K562 (cell line): ENCODE measurements around the gene PRPF8. TPM values are rescaled to one million over a fixed set of nuclear protein-coding genes. Genes with fewer than 3 reads are reported as not detected.

ENCODE experiments used
- MAFG ChIP-seq: fragments of 450-650 bp; conservative IDR thresholded peaks from 2 replicates; pipeline ENCODE4 v1.6.1; 2016; ENCODE audit warnings: missing genetic modification characterization, missing compliant biosample characterization
- NFE2 ChIP-seq: IDR thresholded peaks from 2 replicates; pipeline ENCODE4 v1.6.1; 2014; ENCODE audit warnings: antibody characterized with exemption, low read depth
- PML ChIP-seq: IDR thresholded peaks from 2 replicates; pipeline ENCODE4 v1.6.1; 2012; ENCODE audit warnings: low read length, inconsistent platforms
- polyA plus RNA-seq, 8 experiments: library from polyadenylated mRNA; depleted of rRNA in 4 of 8; stranded (reverse) in 5 of 8; unstranded in 3 of 8; fragments of >200 nt; fragmentation: Nextera tagmentation in 2 of 8; fragmentation: Illumina TruSeq in 1 of 8; extraction: Ambion mirVana in 2 of 8; extraction: Trizol in 1 of 8; gene quantifications; 2 replicates each; pipeline versions ENCODE4 v1.2.1 to v1.2.3, GENCODE V29; 2011 to 2014; ENCODE audit warnings: inconsistent platforms in 1 of 8, missing spikeins in 1 of 8
- total RNA-seq, 7 experiments: library from RNA; depleted of rRNA in 6 of 7; stranded (reverse); fragments of >200 nt in 6 of 7; fragmentation: Illumina TruSeq in 2 of 7; extraction: Trizol in 2 of 7; gene quantifications; 2 replicates each; pipeline versions ENCODE4 v1.2.1 to v1.2.3, GENCODE V29; 2011 to 2021; ENCODE audit warnings: low replicate concordance in 1 of 7
- TF ChIP-seq, protein P1 (sequence below), 2 experiments: fragments of 450-650 bp; conservative IDR thresholded peaks; 2 replicates each; pipeline ENCODE4 v1.6.1; 2017; ENCODE audit warnings: mild to moderate bottlenecking in 2 of 2, moderate library complexity in 2 of 2
- TF ChIP-seq, protein P2 (sequence below), 2 experiments: fragments of 450-650 bp; IDR thresholded peaks; 2 replicates each; pipeline ENCODE4 v1.6.1; 2016
- TF ChIP-seq, protein P3 (sequence below): fragments of 450-650 bp; IDR thresholded peaks from 2 replicates; pipeline ENCODE4 v1.6.1; 2018; ENCODE audit not compliant: partially characterized antibody

The PRPF8 gene
- total and polyA plus RNA-seq, 9 of the 15 experiments (the other 6 are each of a cell fraction or from before 2014, with no cell fraction given) = 64.3 to 294 (median 85.9) TPM

DNA sequence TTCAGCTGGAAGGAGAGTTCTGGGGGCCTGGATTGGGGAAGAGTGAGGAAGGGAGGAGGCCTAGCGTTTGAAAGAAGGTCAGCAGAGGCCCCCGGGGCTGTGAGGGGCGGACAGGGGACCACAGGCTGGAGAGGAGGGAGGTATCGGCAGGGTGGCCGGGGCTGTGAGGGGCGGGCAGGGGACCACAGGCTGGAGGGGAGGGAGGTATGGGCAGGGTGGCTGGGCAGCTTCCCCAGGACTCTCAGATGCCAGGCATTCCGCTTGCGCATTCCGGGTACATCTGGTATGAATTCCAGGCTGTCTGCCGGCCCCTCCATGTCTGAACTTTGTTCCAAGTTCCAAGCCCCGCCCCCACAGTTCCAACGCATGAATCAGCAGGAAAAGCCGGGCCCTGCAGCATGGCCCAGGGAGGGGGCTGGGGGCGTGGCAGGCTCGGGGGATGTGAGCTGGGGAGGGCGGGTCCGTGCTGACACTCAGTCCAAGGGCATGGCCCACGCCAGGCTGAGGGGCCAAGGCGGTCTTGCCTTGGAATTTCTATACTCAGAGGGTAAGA is 29.8 kb upstream of the PRPF8 start (continued):
- TF ChIP-seq, protein P1, sequence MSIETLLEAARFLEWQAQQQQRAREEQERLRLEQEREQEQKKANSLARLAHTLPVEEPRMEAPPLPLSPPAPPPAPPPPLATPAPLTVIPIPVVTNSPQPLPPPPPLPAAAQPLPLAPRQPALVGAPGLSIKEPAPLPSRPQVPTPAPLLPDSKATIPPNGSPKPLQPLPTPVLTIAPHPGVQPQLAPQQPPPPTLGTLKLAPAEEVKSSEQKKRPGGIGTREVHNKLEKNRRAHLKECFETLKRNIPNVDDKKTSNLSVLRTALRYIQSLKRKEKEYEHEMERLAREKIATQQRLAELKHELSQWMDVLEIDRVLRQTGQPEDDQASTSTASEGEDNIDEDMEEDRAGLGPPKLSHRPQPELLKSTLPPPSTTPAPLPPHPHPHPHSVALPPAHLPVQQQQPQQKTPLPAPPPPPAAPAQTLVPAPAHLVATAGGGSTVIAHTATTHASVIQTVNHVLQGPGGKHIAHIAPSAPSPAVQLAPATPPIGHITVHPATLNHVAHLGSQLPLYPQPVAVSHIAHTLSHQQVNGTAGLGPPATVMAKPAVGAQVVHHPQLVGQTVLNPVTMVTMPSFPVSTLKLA (conservative IDR thresholded peaks at IDR 0.05) = peak; percentile 80 to 91
- TF ChIP-seq, protein P2, sequence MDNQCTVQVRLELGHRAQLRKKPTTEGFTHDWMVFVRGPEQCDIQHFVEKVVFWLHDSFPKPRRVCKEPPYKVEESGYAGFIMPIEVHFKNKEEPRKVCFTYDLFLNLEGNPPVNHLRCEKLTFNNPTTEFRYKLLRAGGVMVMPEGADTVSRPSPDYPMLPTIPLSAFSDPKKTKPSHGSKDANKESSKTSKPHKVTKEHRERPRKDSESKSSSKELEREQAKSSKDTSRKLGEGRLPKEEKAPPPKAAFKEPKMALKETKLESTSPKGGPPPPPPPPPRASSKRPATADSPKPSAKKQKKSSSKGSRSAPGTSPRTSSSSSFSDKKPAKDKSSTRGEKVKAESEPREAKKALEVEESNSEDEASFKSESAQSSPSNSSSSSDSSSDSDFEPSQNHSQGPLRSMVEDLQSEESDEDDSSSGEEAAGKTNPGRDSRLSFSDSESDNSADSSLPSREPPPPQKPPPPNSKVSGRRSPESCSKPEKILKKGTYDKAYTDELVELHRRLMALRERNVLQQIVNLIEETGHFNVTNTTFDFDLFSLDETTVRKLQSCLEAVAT (IDR thresholded peaks at IDR 0.05) = 0 out of 4 replicates have a peak, but pooled peaks of 1 of the 2 experiments have one; percentile 18
- TF ChIP-seq NFE2 (peak; percentile 95), MAFG (tag) (peak; percentile 42; the same call in 1 of the 2 replicates), PML (0 out of 2 replicates have a peak, but pooled peaks have one; percentile 21)
- TF ChIP-seq, protein P3, sequence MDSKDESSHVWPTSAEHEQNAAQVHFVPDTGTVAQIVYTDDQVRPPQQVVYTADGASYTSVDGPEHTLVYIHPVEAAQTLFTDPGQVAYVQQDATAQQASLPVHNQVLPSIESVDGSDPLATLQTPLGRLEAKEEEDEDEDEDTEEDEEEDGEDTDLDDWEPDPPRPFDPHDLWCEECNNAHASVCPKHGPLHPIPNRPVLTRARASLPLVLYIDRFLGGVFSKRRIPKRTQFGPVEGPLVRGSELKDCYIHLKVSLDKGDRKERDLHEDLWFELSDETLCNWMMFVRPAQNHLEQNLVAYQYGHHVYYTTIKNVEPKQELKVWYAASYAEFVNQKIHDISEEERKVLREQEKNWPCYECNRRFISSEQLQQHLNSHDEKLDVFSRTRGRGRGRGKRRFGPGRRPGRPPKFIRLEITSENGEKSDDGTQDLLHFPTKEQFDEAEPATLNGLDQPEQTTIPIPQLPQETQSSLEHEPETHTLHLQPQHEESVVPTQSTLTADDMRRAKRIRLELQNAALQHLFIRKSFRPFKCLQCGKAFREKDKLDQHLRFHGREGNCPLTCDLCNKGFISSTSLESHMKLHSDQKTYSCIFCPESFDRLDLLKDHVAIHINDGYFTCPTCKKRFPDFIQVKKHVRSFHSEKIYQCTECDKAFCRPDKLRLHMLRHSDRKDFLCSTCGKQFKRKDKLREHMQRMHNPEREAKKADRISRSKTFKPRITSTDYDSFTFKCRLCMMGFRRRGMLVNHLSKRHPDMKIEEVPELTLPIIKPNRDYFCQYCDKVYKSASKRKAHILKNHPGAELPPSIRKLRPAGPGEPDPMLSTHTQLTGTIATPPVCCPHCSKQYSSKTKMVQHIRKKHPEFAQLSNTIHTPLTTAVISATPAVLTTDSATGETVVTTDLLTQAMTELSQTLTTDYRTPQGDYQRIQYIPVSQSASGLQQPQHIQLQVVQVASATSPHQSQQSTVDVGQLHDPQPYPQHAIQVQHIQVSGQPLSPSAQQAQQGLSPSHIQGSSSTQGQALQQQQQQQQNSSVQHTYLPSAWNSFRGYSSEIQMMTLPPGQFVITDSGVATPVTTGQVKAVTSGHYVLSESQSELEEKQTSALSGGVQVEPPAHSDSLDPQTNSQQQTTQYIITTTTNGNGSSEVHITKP = peak; percentile 96
